Psoas muscle (tissue), 8 donors: ENCODE results near the gene TMCO4. TPM values are rescaled to one million over a fixed set of nuclear protein-coding genes. Genes with fewer than 3 reads are reported as not detected.

Source experiments
- ATAC-seq, 4 donors: fragments of 200-7000 bp; cut with Tn5 transposase; one replicate each; pipeline ENCODE4 v1.9.1; 2020; ENCODE audit warnings: moderate library complexity in 3 of 4, mild to moderate bottlenecking in 2 of 4
- DNase-seq, 2 donors: peaks; one replicate each; pipeline ENCODE4 v3.0.0-alpha.2; 2020
- H3K27ac ChIP-seq: fragments of 200-600 bp; one replicate; pipeline ENCODE4 v1.8.0; 2022
- H3K27me3 ChIP-seq, 3 donors: fragments of 200-600 bp in 1 of 3; one replicate each; pipeline versions ENCODE4 v1.6.1 to v1.8.0; 2013 to 2022; ENCODE audit warnings: low read length in 2 of 3, mild to moderate bottlenecking in 2 of 3, moderate library complexity in 1 of 3; ENCODE audit not compliant: insufficient read depth in 3 of 3
- H3K36me3 ChIP-seq, 2 donors: fragments of 200-600 bp in 1 of 2; one replicate each; pipeline versions ENCODE4 v1.6.1 to v1.8.0; 2013 to 2022; ENCODE audit warnings: low read depth in 1 of 2, mild to moderate bottlenecking in 1 of 2, moderate library complexity in 1 of 2; ENCODE audit not compliant: insufficient read depth in 1 of 2
- H3K4me1 ChIP-seq: fragments of 200-600 bp; one replicate; pipeline ENCODE4 v1.8.0; 2022
- H3K4me3 ChIP-seq: fragments of 200-600 bp; one replicate; pipeline ENCODE4 v1.8.0; 2022; ENCODE audit warnings: mild to moderate bottlenecking
- H3K9me3 ChIP-seq: fragments of 200-600 bp; one replicate; pipeline ENCODE4 v1.8.0; 2022
- CTCF ChIP-seq: fragments of 200-600 bp; IDR thresholded peaks from one replicate; pipeline ENCODE4 v1.8.0; 2022; ENCODE audit warnings: antibody characterized with exemption
- WGBS, 3 donors: extraction: QIAGEN DNeasy Blood & Tissue Kit; methylation state at CpG; one replicate each; pipeline versions ENCODE4 v1.1.6 to v1.1.7; 2013; 5-methylcytosine and 5-hydroxymethylcytosine counted together
- intact Hi-C, 2 donors: fragments of 100-400 bp; cut with DNase I; formaldehyde crosslinking; loops; one replicate each; pipeline versions ENCODE4 v1.11.0 to v1.14.2; 2022
- polyA plus RNA-seq, 3 donors: library from polyadenylated mRNA; stranded (reverse); fragments of 200-250 nt; gene quantifications; one replicate each; pipeline ENCODE4 v1.2.3, GENCODE V29; 2013
- total RNA-seq, 4 donors: library from RNA; stranded (reverse); fragmentation: NEBNext Ultra II Directional in 2 of 4; extraction: Animal tissue kit (Norgen Biotek cat#: 25700) in 2 of 4; gene quantifications; one replicate each; pipeline versions ENCODE4 v1.2.1 to v1.2.4, GENCODE V29; 2021 to 2023
- donor health status: healthy with polysubstance abuse.
- donor health status: DM: no; HTN: no; CAD: no; lungs with moderate emphysema.
- donor health status: Bipolar disorder and iron deficiency.
- donor health status: healthy.
- donor health status: DM: yes; HTN: yes; CAD: no.
- donor health status: DM: no; HTN: no; CAD: no.
- donor health status: DM: no; HTN: no; CAD: no.
- donor health status: DM: yes; HTN: yes; CAD: no.

The TMCO4 gene
- total and polyA plus RNA-seq, 7 donors, result 2.3 to 4.8 (median 3.2) TPM

GRCh38 chr1:19734056-19734455, 65.7 kb downstream of the TMCO4 start:
- TF ChIP-seq CTCF, result no peak
- Histone ChIP-seq H3K27ac (no peak overlapping the region), H3K4me1 (peaks cover 22% of the 10 kb centered on the region), H3K36me3 (no peaks in the 10 kb centered on the region), H3K9me3 (peaks cover 5% of the 10 kb centered on the region), H3K27me3 (no peaks in the 10 kb centered on the region), H3K4me3 (no peak overlapping the region)
- intact Hi-C loops, result no loop called here
- ATAC-seq (no peak), DNase-seq (no peak)
- WGBS, 3 donors, result 77 to 82% (median 82%) methylated on average over 8 of the region's 8 CpGs

GRCh38 chr1:19733615-19734014, 66.1 kb downstream of the TMCO4 start:
- Histone ChIP-seq H3K4me1 (peaks cover 22% of the 10 kb centered on the region), H3K36me3 (no peaks in the 10 kb centered on the region), H3K4me3 (no peak overlapping the region), H3K27me3 (no peaks in the 10 kb centered on the region), H3K27ac (no peak overlapping the region), H3K9me3 (peaks cover 5% of the 10 kb centered on the region)
- intact Hi-C loops, result no loop called here
- TF ChIP-seq CTCF, result no peak
- DNase-seq (no peak), ATAC-seq (no peak)
- 94 to 99% (median 96%) methylated on average over 5 of the region's 5 CpGs for WGBS, 3 donors

DNA sequence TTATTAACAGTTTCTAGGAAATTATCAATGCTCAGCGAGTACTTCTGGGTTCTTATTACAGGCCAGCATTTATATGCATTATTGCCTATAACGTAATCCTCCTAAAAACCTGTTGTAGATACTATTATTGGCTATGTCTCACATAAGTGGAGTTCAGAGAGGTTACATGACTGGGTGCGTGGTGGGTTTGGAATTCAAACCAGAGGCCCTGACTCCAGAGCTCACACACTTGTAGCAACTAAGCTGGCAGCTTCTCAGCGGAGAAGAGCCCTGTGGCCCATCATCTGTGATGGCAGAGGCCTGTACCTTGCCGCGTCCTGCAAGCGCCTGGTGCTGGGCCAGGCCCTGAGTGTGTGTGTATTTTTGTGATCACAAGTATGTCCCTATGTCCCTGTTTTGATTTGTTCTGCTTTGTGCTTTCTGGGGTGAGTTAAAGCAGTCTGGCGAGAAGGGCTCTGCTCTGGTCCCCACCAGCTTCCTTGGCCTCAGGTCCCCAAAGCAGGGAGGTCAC, 68.3 kb downstream of the TMCO4 start:
- Histone ChIP-seq H3K27ac (no peak overlapping the region), H3K4me1 (peaks cover 17% of the 10 kb centered on the region), H3K36me3 (peaks cover 0 to 4% of the 10 kb centered on the region in 2 donors), H3K9me3 (peaks cover 5% of the 10 kb centered on the region), H3K27me3 (no peaks in the 10 kb centered on the region), H3K4me3 (no peak overlapping the region)
- TF ChIP-seq CTCF, result no peak
- 94 to 96% (median 95%) methylated on average over 8 of the region's 8 CpGs for WGBS, 3 donors
- ATAC-seq (no peak), DNase-seq (no peak)
- intact Hi-C loops, result no loop called here

DNA sequence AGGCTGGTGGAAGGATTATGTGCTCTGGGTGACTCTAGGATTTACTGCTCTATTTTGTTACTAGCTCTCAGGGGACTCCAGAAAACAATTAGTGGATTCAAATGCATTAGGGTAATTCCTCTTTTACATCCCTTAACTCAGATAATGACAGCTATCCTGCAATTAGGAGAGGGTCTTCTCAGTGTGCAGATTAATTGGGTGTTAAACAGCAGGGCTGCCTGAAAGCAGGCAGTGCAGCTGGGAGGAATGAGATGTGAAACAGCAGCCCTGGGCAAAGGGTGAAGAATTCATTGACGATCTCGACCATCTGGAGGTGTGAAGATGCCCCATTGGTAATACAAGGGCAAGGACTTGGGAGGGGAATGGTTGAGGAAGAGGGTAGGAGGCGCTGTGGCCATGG, 68.9 kb downstream of the TMCO4 start:
- peaks cover 5% of the 10 kb centered on the region for H3K9me3 ChIP-seq
- H3K4me1 ChIP-seq, result peaks cover 12% of the 10 kb centered on the region
- DNase-seq, result no peak
- H3K4me3 ChIP-seq, result no peak overlapping the region
- no peaks in the 10 kb centered on the region for H3K27me3 ChIP-seq
- no peak for ATAC-seq
- peaks cover 0 to 4% of the 10 kb centered on the region in 2 donors for H3K36me3 ChIP-seq
- TF ChIP-seq CTCF, result no peak
- H3K27ac ChIP-seq, result no peak overlapping the region
- intact Hi-C loops, result no loop called here
- WGBS, 3 donors, result 78 to 89% (median 83%) methylated on average over 3 of the region's 3 CpGs

- H3K9me3 ChIP-seq, result peaks cover 5% of the 10 kb centered on the region
- intact Hi-C loops, result no loop called here
- 96 to 100% (median 100%) methylated on average over 3 of the region's 3 CpGs for WGBS, 3 donors
- H3K36me3 ChIP-seq, result peaks cover 0 to 4% of the 10 kb centered on the region in 2 donors
- no peak overlapping the region for H3K4me3 ChIP-seq
- peaks cover 9% of the 10 kb centered on the region for H3K4me1 ChIP-seq
- no peak for DNase-seq
- ATAC-seq, result no peak
- no peak for TF ChIP-seq CTCF
- H3K27ac ChIP-seq, result no peak overlapping the region
- no peaks in the 10 kb centered on the region for H3K27me3 ChIP-seq
Measured at GRCh38 chr1:19730232-19730631, 69.5 kb downstream of the TMCO4 start.
